Measurements from ENCODE around the gene CCL26.
"Not testable (repeated sequence)": the region's sequence is repeated elsewhere in the genome, so short reads cannot be mapped to it uniquely, and the experiment has no call there.

CCL26 gene

DNA sequence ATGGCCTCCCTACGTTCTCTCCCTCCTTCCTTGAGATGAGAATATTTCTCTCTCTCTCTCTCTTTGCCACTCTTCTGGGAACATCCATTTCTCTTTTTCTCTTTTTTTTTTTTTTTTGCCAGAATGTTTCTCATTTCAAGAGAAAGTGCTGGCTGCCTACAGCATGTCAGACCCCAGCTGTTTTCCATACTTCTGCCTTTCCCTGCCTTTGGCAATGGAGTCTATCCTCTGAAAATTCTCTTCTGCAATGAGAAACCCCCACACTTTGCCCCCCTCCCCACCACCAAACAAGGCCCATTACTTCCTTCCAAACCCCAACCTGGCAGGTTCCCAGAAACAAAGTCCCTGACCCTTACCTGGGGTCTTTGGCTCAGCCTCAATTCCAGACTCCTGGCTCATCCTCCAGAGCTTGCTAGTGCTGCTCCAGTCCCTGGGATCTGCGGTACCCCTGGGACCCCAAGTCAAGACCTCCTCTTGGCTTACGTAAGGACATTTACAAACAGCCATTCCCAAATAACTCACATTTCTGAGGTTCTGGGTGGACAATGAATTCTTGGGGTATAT is 17.4 kb upstream of the CCL26 start:
- no peak for DNase-seq

DNA sequence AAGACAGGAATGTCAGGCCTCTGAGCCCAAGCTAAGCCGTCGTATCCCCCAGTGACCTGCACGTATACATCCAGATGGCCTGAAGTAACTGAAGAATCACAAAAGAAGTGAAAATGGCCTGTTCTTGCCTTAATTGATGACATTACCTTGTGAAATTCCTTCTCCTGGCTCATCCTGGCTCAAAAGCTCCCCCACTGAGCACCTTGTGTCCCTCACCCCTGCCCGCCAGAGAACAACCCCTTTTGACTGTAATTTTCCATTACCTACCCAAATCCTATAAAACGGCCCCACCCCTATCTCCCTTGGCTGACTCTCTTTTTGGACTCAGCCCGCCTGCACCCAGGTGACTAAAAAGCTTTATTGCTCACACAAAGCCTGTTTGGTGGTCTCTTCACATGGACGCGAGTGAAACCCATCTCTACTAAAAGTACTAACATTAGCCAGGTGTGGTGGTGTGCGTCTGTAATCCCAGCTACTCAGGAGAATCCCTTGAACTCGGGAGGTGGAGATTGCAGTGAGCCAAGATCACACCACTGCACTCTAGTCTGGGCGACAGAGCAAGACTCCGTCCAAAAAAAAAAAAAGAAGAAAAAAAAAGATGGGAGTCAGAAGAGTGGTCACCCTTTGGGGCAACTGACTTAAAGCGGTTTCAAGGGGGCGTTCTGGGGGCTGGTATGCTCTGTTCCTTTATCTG is 16.3 kb upstream of the CCL26 start:
- DNase-seq = not testable (repeated sequence)

DNA sequence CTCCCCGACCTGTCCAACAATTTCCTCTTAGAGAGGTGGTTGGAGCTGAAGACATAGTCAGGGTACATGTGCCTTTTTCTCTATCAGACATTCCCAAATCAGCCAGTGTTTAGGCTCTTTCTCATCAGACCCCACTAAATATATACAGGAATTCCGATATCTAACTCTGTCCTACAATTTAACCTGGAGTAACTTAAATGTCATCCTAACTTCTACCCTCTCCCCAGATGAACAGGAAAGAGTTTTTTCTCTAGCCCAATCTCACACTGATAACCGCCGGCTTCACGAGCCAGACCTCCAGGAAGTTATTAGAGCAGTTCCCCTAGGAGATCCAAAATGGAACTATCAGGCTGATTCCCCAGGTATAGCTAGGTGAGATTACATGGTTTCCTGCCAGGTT is 11.0 kb upstream of the CCL26 start:
- not testable (repeated sequence) for DNase-seq

DNA sequence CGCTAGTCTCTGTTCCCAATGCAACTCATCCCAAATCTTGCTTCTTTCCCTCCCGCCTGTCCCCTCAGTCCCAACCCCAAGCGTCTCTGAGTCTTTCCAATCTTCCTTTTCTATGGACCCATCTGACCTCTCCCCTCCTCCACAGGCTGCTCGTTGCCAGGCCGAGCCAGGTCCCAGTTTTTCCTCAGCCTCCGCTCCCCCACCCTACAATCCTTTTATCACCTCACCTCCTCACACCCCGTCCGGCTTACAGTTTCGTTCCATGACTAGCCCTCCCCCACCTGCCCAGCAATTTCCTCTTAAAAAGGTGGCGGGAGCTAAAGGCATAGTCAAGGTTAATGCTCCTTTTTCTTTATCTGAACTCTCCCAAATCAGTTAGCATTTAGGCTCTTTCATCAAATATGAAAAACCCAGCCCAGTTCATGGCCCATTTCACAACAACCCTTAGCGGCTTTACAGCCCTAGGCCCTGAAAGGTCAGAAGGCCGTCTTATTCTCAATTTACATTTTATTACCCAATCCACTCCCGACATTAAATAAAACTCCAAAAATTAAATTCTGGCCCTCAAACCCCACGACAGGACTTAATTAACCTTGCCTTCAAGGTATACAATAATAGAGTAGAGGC is 8.7 kb upstream of the CCL26 start:
- DNase-seq = not testable (repeated sequence)

DNA sequence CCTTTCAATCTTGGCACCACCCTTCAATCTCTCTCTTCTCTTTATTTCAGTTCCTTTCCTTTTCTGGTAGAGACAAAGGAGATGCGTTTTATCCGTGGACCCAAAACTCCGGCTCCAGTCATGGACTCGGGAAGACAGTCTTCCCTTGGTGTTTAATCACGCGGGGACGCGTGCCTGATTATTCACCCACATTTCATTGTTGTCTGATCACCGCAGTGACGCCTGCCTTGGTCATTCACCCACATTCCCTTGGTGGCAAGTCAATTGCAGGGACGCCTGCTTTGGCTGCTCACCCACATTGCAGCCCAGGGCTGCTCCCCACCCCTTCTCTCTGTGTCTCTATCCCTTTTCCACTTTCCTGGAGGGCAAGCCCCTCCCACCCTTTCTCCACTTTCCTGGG is 7.5 kb upstream of the CCL26 start:
- DNase-seq = not testable (repeated sequence)

DNA sequence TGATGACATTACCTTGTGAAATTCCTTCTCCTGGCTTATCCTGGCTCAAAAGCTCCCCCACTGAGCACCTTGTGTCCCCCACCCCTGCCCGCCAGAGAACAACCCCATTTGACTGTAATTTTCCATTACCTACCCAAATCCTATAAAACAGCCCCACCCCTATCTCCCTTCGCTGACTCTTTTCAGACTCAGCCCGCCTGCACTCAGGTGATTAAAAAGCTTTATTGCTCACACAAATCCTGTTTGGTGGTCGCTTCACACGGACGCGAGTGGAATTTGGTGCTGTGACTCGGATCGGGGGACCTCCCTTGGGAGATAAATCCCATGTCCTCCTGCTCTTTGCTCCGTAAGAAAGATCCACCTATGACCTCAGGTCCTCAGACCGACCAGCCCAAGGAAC is 7.0 kb upstream of the CCL26 start:
- DNase-seq = not testable (repeated sequence)

DNA sequence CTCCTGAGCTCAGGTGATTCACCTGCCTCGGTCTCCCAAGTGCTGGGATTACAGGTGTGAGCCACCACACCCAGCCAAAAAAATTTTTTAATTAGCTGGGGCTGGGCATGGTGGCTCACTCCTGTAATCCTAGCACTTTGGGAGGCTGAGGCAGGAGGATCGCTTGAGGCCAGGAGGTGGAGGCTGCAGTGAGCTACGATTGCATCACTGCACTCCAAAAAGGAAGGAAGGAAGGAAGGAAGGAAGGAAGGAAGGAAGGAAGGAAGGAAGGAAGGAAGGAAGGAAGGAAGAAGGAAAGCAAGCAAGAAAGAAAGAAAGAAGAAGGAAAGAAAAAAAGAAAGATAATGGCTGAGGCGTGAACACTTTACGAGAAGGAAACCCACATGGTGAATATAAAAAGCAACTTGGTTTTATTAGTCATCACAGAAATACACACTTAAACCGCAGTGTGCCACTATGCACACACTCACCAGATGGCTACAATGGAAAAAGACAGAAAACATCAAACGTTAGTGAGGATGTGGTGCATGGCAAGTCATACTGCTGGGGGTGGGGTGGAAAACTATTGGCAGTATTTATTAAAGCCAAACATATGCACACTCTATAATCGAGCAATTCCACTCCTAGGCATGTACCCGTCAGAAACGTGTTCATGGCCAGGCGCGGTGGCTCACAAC is 4.4 kb upstream of the CCL26 start:
- DNase-seq = no peak

DNA sequence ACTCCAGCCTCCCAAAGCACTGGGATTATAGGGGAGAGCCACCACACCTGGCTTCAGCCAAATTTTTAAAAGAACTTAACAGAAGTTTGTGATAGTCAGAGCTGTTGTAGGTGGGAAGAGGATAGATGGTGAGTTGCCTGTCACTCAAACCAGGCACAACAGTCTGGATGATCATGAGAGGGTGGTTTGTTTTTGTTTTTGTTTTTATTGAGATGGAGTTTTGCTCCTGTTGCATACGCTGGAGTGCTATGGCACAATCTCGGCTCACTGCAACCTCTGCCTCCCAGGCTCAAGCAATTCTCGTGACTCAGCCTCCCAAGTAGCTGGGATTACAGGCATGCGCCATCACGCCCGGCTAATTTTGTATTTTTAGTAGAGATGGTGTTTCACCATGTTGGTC is 1.9 kb upstream of the CCL26 start:
- DNase-seq = not testable (repeated sequence)

DNA sequence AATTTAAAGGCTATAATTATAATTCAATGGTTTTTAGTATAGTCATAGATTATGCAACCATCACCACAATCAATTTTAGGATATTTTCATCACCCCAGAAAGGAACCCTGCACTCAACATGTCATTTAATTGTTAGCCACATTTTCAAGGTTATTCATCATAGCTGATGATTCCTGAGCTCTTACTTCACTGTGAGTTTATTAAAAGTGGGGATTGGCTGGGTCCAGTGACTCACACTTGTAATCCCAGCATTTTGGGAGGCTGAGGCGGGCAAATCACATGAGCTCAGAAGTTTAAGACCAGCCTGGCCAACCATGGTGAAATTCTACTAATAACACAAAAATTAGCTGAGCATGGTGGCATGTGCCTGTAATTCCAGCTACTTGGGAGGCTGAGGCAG is 787 bp downstream of the CCL26 start:
- DNase-seq = no peak

DNA sequence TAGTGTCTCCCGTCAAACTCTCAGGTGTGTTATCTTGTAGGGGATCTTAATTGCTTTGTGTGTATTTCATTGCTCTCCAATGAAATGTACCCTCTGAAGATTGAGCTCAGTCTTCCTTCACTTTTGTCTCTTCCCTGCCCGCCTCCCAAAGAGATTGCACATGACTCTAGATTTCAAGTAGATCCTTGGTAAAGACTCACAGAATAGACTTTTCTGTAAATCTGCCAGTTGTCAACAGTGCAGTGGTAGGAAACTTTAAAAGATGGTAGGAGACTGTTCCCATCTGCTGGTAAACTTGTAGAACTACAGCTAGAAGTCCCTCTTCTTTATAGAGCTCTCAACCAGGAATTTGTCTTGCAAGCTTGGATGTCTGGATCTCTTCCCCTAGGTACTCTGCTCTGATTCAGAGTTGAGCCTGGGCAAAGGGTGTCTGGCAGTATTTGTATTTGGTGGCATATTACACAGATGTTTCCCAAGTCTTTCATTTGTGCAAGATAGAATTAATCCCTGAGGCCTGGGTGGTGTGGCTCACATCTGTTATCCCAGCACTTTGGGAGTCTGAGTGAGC is 9.6 kb downstream of the CCL26 start:
- no peak for DNase-seq

DNA sequence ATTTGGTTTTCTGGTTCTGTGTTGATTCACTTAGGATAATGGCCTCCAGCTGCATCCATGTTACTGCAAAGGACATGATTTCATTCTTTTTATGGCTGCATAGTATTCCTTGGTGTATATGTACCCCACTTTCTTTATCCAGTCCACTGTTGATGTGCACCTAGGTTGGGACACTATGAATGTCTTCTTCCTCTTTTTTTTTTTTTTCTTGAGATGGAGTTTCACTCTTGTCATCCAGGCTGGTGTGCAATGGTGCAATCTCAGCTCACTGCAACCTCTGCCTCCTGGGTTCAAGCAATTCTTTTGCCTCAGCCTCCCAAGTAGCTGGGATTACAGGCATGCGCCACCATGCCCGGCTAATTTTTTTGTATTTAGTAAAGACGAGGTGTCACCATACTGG is 10.2 kb downstream of the CCL26 start:
- DNase-seq = not testable (repeated sequence)

DNA sequence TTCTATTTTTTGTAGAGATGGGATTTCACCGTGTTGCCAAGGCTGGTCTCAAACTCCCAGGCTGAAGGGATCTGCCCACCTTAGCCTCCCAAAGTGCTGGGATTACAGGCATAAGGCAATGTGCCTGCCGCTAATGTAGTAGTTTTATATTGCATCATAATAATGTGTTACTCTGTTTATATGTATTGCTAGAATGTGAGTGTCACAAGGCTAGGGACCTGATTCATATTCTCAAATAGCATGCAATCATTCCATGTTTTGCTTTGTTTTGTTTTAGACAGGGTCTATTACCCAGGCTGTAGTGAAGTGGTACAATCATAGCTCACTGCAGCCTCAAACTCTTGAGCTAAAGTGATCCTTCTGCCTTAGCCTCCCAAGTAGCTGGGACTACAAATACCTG is 13.5 kb downstream of the CCL26 start:
- DNase-seq = no peak

DNA sequence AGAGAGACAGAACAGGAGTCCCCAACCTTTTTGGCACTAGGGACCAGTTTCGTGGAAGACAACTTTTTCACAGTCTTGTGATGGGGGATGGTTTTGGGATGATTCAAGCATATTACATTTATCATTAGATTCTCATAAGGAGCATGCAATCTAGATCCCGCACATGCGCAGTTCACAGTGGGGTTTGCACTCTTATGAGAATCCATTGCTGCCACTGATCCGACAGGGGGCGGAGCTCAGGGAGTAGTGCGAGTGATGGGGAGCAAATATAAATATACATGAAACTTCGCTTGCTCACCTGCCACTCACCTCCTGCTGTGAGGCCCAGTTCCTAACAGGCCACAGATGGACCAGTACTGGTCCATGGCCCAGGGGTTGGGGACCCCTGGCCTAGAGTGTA is 14.2 kb downstream of the CCL26 start:
- DNase-seq = no peak

DNA sequence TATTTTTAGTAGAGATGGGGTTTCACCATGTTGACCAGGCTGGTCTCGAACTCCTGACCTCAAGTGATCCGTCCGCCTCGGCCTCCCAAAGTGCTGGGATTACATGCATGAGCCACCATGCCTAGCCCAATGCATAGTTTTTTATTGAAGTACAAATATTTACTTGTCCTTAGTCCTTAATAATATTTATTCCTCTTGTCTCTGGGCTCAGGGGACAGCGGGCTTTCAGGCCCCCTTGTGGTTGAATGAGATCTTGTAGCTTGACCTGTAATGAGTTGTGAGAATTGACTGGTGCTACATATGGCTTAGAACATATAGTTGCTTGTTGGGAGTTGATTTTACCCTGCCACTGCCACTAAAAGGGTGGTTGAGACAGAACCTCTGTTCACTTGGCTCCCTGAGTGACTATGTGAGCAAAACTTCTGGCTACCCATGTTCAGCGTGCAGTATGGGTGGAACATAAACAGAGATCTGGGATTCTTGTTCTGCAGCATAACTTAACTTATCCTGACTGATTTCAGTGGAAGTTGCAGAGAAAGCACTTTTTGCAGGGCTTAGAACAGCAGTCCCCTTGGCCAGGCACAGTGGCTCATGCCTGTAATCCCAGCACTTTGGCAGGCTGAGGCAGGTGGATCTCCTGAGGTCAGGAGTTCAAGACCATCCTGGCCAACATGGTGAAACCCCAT is 14.9 kb downstream of the CCL26 start:
- DNase-seq = peak; percentile 13

DNA sequence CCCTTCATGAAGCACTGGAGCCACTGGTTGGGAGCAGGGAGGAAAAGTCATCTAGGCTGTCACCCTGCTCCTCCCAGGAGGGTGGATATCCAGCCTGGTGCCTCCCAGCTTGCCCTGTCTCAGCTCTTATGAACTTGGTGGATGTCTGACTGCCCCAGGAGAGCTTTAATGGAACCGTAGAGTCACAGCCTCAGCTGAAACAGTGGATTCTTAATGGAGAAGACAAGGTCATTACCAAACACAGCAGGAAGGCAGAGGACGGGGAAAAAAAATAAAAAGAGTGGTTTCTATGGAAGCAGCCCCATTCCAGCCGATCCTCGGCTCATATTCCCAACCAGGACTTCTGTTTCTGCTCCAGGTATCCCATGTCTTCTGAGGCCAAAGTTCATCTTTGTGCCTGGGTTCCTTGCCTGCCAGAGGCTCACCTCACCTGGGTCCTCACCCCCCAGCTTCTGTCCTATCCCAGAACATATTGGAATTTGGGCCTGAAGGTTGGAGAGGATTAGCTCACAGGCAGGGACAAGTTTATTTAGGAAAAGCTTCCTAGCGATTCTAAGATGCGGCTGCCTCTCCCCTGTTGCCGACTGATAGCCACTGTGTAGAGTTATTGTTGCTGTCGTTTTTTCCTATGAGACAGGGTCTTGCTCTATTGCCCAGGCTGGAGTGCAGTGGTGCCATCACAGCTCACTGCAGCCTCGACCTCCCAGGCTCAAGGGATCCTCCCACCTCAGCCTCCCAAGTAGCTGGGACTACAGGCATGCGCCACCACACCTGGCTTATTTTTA is 15.6 kb downstream of the CCL26 start:
- DNase-seq = no peak

DNA sequence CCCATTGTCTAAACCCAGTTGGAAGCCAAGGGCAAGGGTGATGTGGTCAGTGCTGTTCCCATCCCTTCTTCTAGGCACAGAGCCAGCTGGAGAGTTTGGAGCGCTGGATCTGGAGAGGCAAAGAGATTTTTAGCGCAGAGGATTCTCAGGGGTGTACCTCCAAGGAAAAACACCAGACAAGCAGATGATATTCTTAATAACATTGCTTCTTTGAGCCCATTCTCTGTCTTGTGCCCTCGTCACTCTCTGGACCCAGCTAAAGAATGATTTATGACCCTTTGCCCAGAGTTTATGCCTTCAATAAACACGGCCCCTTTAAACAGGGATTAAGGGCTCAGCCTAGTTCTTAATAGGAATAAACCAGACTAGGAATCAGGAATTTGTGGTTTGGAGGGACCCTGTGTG is 28.6 kb downstream of the CCL26 start:
- DNase-seq = no peak

DNA sequence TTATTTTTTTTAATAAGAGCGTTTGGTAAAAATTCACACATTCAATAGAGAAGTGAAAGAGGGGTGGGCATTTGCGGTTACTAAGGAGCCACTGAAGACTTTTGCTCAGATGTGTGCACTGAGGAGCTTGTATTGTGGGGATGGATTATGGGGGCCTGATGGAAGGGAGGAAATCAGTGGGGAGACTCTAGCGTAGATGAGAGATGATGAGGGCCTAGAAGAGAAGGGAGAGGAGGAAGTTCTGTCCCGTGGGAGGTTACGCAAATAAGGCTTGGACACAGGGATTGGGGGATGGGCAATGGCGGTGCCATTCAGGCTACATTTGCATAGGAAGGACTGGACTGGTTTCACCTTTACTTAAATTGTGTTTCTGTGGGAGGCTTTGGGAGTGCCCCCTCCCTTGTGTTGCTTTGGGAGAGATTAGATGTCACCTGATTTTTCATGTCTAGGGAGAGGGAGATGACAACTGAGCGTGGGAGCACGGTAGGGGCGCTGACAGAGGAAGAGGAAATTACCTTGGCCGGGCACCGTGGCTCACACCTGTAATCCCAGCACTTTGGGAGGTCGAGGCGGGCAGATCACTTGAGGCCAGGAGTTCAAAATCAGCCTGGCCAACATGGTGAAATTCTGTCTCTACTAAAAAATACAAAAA is 31.0 kb downstream of the CCL26 start:
- no peak for DNase-seq

DNA sequence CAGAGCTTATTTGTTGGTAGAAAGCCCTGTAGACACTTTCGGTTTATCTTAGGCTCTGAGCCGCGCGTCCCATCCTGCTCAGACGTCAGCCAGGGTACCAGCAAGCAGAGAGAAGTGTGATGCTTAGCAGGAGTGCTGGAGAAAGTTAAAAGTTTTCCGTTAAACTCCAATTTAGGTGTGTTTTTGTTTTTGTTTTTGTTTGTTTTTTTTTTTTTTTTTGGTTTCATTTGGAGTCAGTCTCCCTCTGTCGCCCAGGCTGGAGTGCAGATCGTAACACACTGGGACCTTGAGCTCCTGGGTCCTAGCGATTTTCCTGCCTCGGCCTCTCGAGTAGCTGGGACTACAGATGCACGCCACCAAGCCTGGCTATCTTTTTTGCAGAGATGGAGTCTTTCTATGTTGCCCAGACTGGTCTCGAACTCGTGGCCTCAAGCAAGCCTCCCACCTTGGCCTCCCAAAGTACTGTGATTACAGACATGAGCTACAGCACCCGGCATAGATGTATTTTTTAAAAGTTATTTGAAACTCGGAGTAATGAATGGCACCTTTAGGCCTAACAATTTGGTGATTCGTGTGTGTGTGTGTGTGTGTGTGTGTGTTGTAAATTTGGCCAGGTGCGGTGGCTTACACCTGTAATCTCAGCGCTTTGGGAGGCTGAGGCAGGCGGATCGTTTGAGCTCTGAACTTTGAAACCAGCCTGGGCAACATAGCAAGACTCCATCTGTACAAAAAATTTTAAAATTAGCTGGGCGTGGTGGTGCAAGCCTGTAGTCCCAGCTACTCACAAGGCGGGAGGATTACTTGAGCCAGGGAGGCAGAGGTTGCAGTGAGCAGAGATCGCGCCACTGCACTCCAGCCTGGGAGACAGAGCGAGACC is 32.0 kb downstream of the CCL26 start:
- DNase-seq = no peak

DNA sequence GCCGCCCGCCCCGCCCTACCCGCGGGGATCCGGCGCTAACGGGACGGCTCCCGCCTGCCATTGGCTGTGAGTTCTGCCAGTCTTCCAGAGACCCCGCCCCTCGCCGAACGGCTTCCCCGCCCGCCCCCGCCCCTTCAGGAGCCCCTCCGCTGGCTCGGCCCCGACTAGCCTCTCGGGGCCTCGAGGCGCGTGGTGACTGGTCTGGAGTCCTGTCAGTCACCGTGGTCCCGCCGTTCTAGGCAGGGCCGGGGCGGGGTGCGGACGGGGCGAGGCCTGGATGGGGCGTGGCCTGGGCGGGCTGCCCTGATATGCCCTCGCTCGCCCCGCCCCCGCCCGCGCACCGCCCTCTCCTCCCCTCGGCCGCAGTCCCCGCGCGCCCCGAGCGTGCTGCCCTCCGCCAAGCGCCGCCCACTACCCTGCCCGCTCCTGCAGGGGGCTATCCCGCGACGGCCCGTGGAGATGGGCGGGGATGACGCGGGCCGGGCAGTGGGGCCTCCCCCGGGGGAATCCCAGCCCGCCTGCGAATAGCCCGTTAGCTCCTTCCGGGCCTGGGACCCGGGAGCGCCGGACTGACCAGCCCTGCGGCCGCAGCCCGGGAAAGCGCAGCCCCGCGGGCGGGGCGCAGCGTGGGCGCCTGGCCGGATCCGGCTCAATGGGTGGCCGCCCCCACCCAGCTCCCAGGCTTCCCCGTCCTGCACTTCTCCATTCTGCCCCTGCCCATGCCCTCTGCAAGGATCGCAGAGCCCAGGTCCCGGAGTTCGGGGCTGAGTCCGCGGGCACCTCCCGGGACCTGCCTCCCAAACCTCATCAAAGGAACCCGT is 32.8 kb downstream of the CCL26 start:
- DNase-seq = peak; percentile 97

DNA sequence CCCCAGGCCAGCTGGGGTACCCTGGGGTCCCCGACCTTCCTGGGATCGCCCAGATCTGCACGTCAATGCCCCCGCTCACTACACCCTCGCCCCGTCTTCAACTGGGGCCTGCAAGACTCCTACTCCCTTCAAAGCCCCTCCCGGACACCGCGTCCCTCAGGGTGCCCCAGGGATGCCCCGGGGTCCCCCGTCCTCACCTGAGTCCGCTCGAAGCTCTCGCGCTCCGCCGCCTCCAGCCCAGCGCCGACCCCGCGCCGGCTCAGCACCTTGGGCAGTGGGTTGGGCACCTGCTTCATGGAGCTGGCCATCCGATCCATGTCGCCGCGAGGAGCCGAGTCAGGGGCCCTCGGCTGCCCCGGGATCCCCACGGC is 33.4 kb downstream of the CCL26 start, which contains the start of gene HIP1:
HIP1 (minus strand) TSS at position 338 of the 371 bp plus-strand sequence; CDS start at position 317, 21 bp downstream.
- DNase-seq = no peak
